SH-SY5Y (cell line): ENCODE measurements around the gene CHN1.

Experiments used
- GATA2 ChIP-seq: IDR thresholded peaks from 2 replicates; pipeline ENCODE4 v1.6.1; 2011; ENCODE audit warnings: mild to moderate bottlenecking, low read depth, low read length
- GATA3 ChIP-seq: IDR thresholded peaks from 2 replicates; pipeline ENCODE4 v1.6.1; 2011; ENCODE audit warnings: low read depth, mild to moderate bottlenecking, low read length, moderate library complexity

DNA sequence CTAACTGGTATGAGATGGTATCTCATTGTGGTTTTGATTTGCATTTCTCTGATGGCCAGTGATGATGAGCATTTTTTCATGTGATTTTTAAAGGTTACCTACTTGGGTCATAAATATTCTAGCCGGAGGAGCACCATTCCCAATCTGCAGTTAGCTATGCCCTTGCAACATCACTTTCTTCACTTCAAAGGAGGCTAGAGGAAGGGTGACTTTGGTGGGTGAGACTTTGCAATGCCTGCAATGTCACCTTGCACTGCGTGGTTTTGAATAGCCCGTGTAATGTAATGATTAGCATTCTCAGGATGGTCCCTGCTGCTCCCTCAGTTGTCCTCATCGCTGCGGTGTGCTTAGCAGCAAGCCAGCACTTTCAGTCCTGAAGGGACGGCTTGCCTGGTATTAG is 184.8 kb downstream of the CHN1 start:
- TF ChIP-seq GATA2: no peak
- no peak for TF ChIP-seq GATA3
